T-helper 17 cell (primary cell): ENCODE results near the gene SYNRG. TPM values are rescaled to one million over a fixed set of nuclear protein-coding genes. Genes with fewer than 3 reads are reported as not detected.

Experiments
- ATAC-seq: fragments of 150-1000 bp; cut with Tn5 transposase; 2 replicates; pipeline ENCODE4 v1.10.0; 2021; ENCODE audit warnings: mild to moderate bottlenecking, moderate library complexity
- DNase-seq, 3 donors: peaks; one replicate each; pipeline versions ENCODE4 v3.0.0 to v3.0.0-alpha.2; 2020 to 2021
- H3K9me3 ChIP-seq: one replicate; pipeline ENCODE4 v1.7.0; 2013; ENCODE audit warnings: low read length, mild to moderate bottlenecking; ENCODE audit not compliant: control insufficient read depth, poor library complexity, severe bottlenecking
- H3K27ac Mint-ChIP-seq: one replicate; pipeline ENCODE4 v1.8.0; 2022; ENCODE audit warnings: mild to moderate bottlenecking, moderate library complexity, mixed read lengths
- H3K27me3 Mint-ChIP-seq: one replicate; pipeline ENCODE4 v1.8.0; 2022; ENCODE audit warnings: mixed read lengths
- H3K36me3 Mint-ChIP-seq: one replicate; pipeline ENCODE4 v1.8.0; 2022; ENCODE audit warnings: low read depth, mixed read lengths
- H3K4me1 Mint-ChIP-seq: one replicate; pipeline ENCODE4 v1.8.0; 2022; ENCODE audit warnings: mild to moderate bottlenecking, mixed read lengths
- H3K4me3 Mint-ChIP-seq: one replicate; pipeline ENCODE4 v1.8.0; 2022; ENCODE audit warnings: mild to moderate bottlenecking, moderate library complexity, mixed read lengths
- total RNA-seq, 4 donors: library from RNA in 2 of 4; stranded (reverse) in 2 of 4; gene quantifications; one replicate each; pipeline ENCODE4 v1.2.3 and lab custom pipeline; 2022 to 2026

The SYNRG gene
- total RNA-seq, 2 donors from 2014 or later, result 76.2 to 91.9 TPM

- peaks cover 12% of the 10 kb centered on the region for H3K36me3 Mint-ChIP-seq
- no peak overlapping the region for H3K4me3 Mint-ChIP-seq
- no peaks in the 10 kb centered on the region for H3K9me3 ChIP-seq
- DNase-seq (no peak), ATAC-seq (no peak)
- no peaks in the 10 kb centered on the region for H3K27me3 Mint-ChIP-seq
- no peak overlapping the region for H3K27ac Mint-ChIP-seq
- H3K4me1 Mint-ChIP-seq, result peaks cover 9% of the 10 kb centered on the region
Measured at GRCh38 chr17:37576281-37576680, 32.9 kb downstream of the SYNRG start.

- ATAC-seq (no peak), DNase-seq (no peak)
- Mint-ChIP-seq H3K4me3 (no peak overlapping the region), H3K4me1 (peaks cover 10% of the 10 kb centered on the region), H3K36me3 (peaks cover 12% of the 10 kb centered on the region), H3K27ac (no peak overlapping the region), H3K27me3 (no peaks in the 10 kb centered on the region)
- no peaks in the 10 kb centered on the region for H3K9me3 ChIP-seq
Measured at GRCh38 chr17:37574427-37574826, 34.8 kb downstream of the SYNRG start.

- Mint-ChIP-seq H3K36me3 (peaks cover 18% of the 10 kb centered on the region), H3K27ac (no peak overlapping the region), H3K27me3 (no peaks in the 10 kb centered on the region), H3K4me1 (peaks cover 11% of the 10 kb centered on the region), H3K4me3 (no peak overlapping the region)
- H3K9me3 ChIP-seq, result no peaks in the 10 kb centered on the region
- DNase-seq (no peak), ATAC-seq (no peak)
Measured at GRCh38 chr17:37571674-37572073, 37.5 kb downstream of the SYNRG start.

- Mint-ChIP-seq H3K4me1 (peaks cover 12% of the 10 kb centered on the region), H3K4me3 (no peak overlapping the region), H3K36me3 (peaks cover 19% of the 10 kb centered on the region), H3K27ac (no peak overlapping the region), H3K27me3 (no peaks in the 10 kb centered on the region)
- H3K9me3 ChIP-seq, result no peaks in the 10 kb centered on the region
- DNase-seq (no peak), ATAC-seq (no peak)
Measured at GRCh38 chr17:37570527-37571093, 38.6 kb downstream of the SYNRG start.

GRCh38 chr17:37568350-37569053 lies 40.7 kb downstream of the SYNRG start:
- H3K27me3 Mint-ChIP-seq, result no peaks in the 10 kb centered on the region
- ATAC-seq (no peak), DNase-seq (no peak)
- no peaks in the 10 kb centered on the region for H3K9me3 ChIP-seq
- H3K4me3 Mint-ChIP-seq, result no peak overlapping the region
- H3K4me1 Mint-ChIP-seq, result peaks cover 15% of the 10 kb centered on the region
- peaks cover 13% of the 10 kb centered on the region for H3K36me3 Mint-ChIP-seq
- no peak overlapping the region for H3K27ac Mint-ChIP-seq

- no peak overlapping the region for H3K27ac Mint-ChIP-seq
- H3K36me3 Mint-ChIP-seq, result peaks cover 13% of the 10 kb centered on the region
- no peak for DNase-seq
Measured at GRCh38 chr17:37567538-37567937, 41.7 kb downstream of the SYNRG start.

GRCh38 chr17:37567137-37567536 lies 42.1 kb downstream of the SYNRG start:
- no peak overlapping the region for H3K27ac Mint-ChIP-seq
- DNase-seq (no peak), ATAC-seq (no peak)
- H3K9me3 ChIP-seq, result no peaks in the 10 kb centered on the region
- H3K36me3 Mint-ChIP-seq, result peaks cover 15% of the 10 kb centered on the region
- H3K4me3 Mint-ChIP-seq, result no peak overlapping the region
- H3K27me3 Mint-ChIP-seq, result no peaks in the 10 kb centered on the region
- peaks cover 15% of the 10 kb centered on the region for H3K4me1 Mint-ChIP-seq

More at GRCh38 chr17:37567538-37567937, 41.7 kb downstream of the SYNRG start:
- no peak overlapping the region for H3K4me3 Mint-ChIP-seq
- peaks cover 15% of the 10 kb centered on the region for H3K4me1 Mint-ChIP-seq
- no peak for ATAC-seq
- no peaks in the 10 kb centered on the region for H3K27me3 Mint-ChIP-seq
- H3K9me3 ChIP-seq, result no peaks in the 10 kb centered on the region

- Mint-ChIP-seq H3K4me3 (no peak overlapping the region), H3K27ac (no peak overlapping the region), H3K4me1 (peaks cover 11% of the 10 kb centered on the region), H3K36me3 (peaks cover 17% of the 10 kb centered on the region), H3K27me3 (no peaks in the 10 kb centered on the region)
- ATAC-seq (no peak), DNase-seq (no peak)
- no peaks in the 10 kb centered on the region for H3K9me3 ChIP-seq
Measured at GRCh38 chr17:37564252-37564651, 45.0 kb downstream of the SYNRG start.

- Mint-ChIP-seq H3K27ac (no peak overlapping the region), H3K4me3 (no peak overlapping the region), H3K36me3 (peaks cover 16% of the 10 kb centered on the region), H3K4me1 (peaks cover 17% of the 10 kb centered on the region), H3K27me3 (no peaks in the 10 kb centered on the region)
- ATAC-seq, result no peak
- DNase-seq, result no peak
- H3K9me3 ChIP-seq, result no peaks in the 10 kb centered on the region
Measured at GRCh38 chr17:37562016-37562745, 47.0 kb downstream of the SYNRG start.

GRCh38 chr17:37558299-37558698 lies 50.9 kb downstream of the SYNRG start:
- ATAC-seq (no peak), DNase-seq (no peak)
- H3K27ac Mint-ChIP-seq, result peak overlapping the region; percentile 75
- no peaks in the 10 kb centered on the region for H3K9me3 ChIP-seq
- peaks cover 7% of the 10 kb centered on the region for H3K36me3 Mint-ChIP-seq
- H3K4me3 Mint-ChIP-seq, result no peak overlapping the region
- peaks cover 13% of the 10 kb centered on the region for H3K4me1 Mint-ChIP-seq
- H3K27me3 Mint-ChIP-seq, result no peaks in the 10 kb centered on the region

- H3K9me3 ChIP-seq, result no peaks in the 10 kb centered on the region
- H3K36me3 Mint-ChIP-seq, result peaks cover 7% of the 10 kb centered on the region
- H3K27me3 Mint-ChIP-seq, result no peaks in the 10 kb centered on the region
- peaks cover 18% of the 10 kb centered on the region for H3K4me1 Mint-ChIP-seq
- no peak for DNase-seq
- ATAC-seq, result no peak
- no peak overlapping the region for H3K4me3 Mint-ChIP-seq
- H3K27ac Mint-ChIP-seq, result no peak overlapping the region
Measured at GRCh38 chr17:37557482-37557881, 51.7 kb downstream of the SYNRG start.

- H3K9me3 ChIP-seq, result no peaks in the 10 kb centered on the region
- peaks cover 38% of the 10 kb centered on the region for H3K4me1 Mint-ChIP-seq
- H3K27me3 Mint-ChIP-seq, result no peaks in the 10 kb centered on the region
- no peak for ATAC-seq
- peaks cover 6% of the 10 kb centered on the region for H3K36me3 Mint-ChIP-seq
- no peak overlapping the region for H3K27ac Mint-ChIP-seq
- no peak for DNase-seq
- no peak overlapping the region for H3K4me3 Mint-ChIP-seq
Measured at GRCh38 chr17:37555386-37555785, 53.8 kb downstream of the SYNRG start.

GRCh38 chr17:37553401-37553966 lies 55.7 kb downstream of the SYNRG start:
- ATAC-seq (no peak), DNase-seq (no peak)
- H3K27ac Mint-ChIP-seq, result peak overlapping the region; percentile 88
- H3K27me3 Mint-ChIP-seq, result no peaks in the 10 kb centered on the region
- H3K4me3 Mint-ChIP-seq, result no peak overlapping the region
- peaks cover 6% of the 10 kb centered on the region for H3K36me3 Mint-ChIP-seq
- H3K4me1 Mint-ChIP-seq, result peaks cover 41% of the 10 kb centered on the region
- H3K9me3 ChIP-seq, result no peaks in the 10 kb centered on the region
